Fibroblast of skin of back (primary cell): ENCODE results near the gene SCUBE3.

Experiments used
- DNase-seq: peaks from one replicate; pipeline ENCODE4 v3.0.0-alpha.2; 2013

The SCUBE3 gene

DNA sequence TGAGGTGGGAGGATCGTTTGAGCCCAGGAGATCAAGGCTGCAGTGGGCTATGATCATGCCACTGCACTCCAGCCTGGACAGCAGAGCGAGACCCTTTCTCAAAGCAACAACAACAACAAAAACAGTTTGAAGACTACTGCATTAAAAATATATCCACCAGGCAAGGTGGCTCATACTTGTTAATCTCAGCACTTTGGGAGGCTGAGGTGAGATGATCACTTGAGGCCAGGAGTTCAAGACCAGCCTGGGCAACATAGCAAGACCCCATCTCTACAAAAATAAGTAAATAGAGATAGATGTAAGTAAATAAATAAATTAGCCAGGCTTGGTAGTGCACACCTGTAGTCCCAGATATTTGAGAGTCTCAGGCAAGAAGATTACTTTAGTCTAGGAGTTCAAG lies 58.2 kb downstream of the SCUBE3 start:
- DNase-seq: no peak

DNA sequence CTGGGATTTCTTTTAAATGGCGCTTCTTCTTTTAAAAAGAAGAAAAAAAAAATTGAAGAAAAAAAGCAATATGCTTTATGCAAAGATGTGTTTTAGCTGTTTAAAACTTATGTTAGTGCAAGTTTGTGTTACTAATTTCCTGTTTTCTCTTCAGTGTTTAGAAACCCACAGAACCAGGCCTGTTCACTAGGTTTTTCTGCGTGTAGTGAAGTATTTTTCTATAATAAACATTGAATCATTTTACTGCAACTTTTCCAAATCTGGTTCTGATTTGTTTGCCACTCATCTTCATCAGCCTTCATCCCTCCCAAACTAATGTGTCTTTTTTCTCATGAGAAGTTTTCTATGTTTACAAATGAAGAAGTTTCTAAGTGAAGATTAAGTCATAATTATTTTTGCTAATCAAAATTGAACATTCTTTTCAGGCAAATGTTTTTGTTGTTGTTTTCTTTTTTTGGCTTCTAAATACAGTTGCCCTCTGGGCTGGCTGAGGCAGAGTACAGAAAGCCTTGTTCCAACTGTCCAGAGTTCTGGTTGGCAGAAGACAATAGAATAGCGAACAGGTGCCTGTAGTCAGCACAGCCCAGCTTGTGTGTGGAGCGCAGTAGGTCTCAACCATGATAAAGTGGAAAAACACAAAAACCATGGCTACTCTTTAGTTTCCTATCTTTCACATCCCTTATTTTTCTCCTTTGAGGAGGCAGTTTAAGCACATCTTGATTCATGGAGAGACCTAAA lies 60.2 kb downstream of the SCUBE3 start:
- DNase-seq: no peak

DNA sequence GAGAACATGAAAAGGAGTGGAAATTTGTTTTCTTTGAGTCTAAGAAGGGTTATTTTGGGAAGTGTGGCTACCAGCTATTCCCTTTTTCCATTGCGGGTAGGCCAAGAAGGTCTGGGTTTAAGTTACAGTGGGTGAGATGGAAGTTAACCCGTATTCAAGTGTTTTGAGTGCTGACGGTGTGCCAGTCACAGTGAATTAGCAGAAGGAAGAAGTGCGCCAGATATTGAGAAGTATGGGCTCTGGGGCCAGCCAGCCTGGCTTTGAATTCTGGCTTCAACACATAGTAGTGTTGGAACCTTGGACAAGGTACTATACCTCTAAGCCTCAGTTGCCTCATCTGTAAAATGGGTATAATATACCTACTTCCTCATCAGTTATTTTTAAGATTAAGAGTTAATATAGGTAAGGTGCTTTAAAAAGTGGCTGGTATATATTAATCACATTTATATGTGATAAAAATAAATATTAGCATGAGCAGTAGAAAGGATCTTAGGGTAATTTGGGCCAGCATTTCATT lies 62.0 kb downstream of the SCUBE3 start:
- DNase-seq: no peak

DNA sequence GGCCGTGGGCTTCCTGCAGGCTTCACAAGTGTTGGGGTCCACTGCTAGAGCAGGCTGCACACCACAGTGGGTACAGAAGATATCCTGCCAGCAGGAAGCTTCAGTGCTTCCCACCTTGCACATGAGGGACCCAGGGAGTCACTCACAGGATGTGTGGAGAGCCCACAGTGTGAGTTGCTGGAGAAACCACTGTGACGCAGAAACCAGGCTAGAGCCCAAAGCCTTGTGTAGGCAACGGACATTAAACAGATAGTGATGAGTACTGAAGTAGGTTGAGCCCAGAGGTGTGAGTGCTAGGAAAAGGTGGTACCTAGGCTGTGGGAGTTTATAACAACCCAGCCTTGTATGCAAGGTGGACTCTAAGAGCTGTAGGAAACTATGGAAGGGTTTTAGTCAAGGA lies 65.0 kb downstream of the SCUBE3 start:
- DNase-seq: no peak

DNA sequence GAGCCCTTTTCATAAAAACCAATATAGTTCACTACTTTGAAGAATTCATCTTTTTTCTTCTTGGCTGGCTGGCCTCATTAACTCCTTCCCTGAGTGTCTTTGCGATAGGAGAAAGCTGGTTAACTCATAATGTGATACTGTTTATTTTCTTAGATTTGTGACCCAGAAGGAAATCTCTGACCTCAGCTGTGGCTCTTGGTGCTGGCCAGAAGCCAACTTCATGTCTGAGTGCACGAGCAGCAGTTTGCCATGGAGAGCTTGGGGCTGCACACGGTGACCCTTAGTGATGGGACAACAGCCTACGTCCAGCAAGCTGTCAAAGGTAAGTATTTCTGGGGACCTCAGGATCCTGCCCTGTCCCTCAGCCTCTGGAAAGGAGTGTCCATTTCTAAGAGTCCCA lies 67.1 kb downstream of the SCUBE3 start:
- DNase-seq: peak; percentile 12

DNA sequence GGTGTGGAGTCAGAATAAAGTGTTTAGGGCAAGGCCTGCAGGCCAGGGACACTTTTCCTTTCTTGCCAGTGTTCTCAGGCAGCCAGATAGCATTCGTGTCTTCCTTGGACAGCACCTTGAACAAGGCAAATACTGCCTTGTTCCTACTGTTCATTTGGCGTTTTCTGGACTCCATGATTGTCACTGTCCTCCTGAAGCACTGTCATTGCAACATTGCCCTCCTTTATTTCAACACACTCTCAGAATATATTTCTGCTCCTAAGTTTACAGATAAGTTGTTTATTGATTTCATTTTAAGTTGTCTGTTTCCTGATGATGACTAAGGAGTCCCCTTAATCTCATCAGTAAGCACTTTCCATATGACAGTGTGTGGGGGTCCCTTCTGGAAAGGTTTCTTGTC lies 68.7 kb downstream of the SCUBE3 start:
- DNase-seq: no peak

DNA sequence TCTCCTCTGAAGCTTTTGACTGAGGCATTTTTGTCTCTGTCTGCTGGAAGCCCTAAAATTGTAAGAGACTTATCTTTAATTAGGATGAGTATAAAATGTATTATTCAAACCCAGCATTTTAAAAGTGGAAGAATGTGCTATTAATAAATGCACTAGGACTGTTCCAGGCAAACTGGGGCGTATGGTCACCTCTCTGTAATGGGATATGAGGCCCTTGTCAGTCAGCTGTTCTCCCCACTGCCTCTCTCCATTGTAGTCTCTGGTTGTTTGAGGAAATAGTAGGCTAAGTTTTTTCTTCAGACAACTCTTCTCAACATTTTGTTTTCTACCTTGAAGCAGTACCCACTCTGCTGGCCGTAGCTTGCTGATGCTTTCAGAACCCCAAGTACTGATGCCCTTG lies 69.6 kb downstream of the SCUBE3 start:
- DNase-seq: no peak

DNA sequence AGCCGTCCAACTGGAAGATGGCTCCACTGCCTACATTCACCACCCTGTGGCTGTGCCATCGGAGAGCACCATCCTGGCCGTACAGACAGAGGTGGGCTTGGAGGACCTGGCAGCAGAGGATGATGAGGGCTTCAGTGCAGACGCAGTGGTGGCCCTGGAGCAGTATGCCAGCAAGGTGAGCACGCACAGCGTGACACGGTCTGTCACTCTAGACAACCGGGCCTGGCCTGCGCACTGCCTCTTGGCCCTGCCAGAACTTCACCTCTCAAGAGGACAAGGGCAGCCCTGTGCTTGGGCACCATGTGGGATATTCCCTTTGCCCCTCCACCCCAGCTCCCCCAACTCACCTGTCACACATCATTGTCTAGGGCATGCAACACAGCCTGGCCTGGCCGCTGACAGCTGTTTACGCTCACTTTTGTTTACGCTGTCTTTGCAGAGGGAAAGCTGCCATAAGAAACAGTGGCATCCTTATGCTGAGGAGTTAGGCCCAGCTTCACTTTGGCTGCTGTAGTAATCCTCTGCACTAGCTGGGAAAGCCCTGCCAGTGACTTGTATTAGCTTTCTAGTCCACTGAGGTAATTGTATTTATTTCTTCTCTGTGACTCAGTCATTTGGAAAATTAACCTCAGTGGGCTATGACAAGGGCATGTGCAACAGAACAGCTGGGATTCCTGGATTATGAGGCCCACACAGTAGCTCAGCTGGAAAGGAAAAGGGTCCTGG lies 74.1 kb downstream of the SCUBE3 start:
- no peak for DNase-seq

DNA sequence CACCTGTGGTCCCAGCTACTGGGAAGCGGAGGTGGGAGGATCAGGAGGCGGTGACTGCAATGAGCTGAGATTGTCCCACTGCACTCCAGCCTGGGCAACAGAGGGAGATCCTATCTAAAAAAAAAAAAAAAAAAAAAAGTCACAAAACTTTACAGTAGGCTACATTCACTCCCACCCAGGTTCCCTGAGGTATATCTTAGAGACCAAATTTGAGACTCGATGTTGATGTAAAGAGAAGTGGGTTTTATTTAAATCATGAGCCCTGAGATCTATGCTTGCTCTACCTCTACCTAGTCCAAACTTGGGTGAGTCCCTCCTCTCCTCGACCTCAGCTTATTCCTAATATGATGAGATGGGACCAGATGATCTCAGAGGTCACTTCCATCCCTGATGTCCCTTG lies 75.1 kb downstream of the SCUBE3 start:
- no peak for DNase-seq

DNA sequence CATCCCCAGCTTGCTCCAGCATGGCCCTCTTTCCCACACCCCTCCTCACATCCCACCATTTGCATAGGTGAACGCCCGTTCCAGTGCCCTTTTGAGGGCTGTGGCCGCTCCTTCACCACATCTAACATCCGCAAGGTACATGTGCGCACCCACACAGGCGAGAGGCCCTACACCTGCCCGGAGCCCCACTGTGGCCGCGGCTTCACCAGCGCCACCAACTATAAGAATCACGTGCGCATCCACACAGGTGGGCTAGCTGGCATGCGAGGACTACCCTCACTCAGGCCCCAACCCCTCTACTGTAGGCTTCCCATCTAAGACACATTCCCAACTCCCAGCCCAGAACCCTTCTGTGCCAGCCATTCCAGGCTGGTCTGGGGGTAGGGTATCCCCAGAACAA lies 77.7 kb downstream of the SCUBE3 start:
- DNase-seq: no peak

DNA sequence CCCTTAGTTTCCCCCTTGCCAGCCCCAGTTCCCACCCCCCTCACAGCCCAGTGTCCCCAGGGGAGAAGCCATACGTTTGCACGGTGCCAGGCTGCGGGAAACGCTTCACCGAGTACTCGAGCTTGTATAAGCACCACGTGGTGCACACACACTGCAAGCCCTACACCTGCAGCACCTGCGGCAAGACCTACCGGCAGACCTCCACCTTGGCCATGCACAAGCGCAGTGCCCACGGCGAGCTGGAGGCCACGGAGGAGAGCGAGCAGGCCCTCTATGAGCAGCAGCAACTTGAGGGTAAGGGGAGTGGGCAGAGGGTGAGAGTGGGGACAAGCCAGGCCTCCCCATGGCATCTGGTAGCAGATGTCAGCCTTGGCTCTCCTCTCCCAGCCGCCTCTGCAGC lies 78.7 kb downstream of the SCUBE3 start:
- no peak for DNase-seq

DNA sequence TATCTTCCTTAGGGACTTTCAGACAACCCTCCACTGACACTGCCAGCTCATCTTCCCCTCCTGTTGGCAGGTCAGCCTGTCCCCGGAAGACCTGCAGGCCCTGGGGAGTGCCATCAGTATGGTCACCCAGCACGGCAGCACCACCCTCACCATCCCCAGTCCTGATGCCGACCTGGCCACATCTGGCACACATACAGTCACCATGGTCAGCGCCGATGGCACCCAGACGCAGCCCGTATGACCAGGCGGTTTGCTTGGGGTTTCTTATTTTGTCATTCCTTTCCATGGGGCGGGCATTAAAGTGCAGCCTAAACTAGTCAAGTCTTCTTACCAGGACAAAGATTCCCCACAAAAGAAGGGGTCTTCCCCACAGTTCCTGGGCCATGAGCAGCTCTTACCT lies 79.9 kb downstream of the SCUBE3 start:
- DNase-seq: no peak

DNA sequence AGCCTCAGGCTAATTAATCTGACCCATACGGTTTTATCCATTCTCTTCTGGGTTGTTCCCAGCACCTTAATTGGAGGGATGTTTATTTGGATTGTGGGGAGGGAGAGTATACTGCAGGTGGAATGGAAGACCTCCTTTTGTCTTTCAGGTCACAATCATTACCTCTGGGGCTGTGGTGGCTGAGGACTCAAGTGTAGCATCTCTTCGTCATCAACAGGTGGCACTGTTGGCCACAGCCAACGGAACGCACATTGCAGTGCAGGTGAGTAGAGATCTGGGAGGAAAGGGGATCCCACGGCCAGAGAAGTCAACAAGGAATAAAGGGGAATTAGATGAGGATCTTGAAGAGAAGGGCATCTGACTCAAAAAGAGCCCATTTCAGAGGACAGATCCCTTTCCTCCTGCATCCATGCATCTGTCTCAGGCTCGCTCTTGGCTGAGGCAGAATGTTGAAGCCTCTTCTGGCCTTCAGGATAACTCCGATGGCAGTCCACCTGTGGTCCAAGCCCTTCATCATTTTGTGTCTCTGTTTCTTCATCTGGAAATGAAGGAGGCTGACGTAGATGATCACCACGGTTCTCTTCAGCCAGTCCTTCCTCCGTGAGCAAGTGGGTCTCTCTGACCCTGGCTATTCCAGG lies 80.7 kb downstream of the SCUBE3 start:
- peak; percentile 25 for DNase-seq

DNA sequence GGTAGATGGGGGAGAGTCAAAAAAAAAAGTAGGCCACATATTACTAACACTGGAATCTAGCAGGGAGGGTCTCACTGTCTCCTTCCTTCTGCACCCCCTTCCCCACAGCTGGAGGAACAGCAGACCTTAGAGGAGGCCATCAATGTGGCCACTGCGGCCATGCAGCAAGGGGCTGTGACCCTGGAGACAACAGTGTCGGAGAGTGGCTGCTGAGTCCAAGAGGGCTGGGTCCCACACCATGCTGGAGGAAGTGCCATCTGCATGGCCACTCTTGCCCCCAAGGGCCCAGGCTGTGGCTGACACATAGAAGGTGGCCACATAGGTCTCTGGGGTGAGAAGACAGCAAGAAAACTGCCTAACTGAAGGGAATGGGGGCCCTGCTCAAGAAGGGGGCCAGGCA lies 81.3 kb downstream of the SCUBE3 start:
- no peak for DNase-seq

DNA sequence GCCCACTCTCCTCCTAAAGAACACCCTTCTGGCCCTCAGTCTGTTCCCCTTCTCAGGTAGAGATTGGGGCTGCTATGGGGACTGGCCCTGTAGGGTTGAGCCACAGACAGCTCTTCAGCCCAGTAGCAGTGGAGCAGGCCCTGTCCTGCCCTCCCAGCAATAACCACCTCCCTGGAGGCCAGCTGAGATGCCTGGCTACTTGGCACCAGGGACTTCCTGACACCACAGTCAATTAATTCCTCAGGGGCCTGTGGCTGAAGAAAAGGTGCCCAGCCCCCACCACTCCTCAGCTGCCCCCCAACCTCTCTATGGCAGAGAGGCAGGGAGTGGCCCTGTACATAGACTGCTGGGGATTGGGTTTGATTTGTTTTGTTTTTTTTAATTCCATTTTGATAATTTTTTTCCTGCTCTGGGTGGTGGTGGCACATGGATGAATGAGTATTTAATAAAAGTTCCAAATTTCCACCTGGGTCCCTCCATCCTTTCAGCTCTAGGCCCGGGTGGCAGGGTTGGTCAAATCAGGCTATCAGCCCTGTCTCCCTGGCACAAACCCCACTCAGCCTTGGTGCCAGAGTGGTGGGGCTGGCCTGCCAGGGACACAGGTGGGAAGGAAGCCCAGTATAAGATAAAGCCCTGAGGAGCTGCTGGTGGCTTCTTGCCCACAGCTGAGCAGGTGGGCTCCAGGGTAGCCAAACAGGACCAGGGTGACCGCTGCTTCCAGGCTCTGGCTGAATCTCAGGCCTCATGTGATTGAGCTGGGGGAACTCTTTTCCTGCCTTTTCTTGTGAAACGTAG lies 82.0 kb downstream of the SCUBE3 start:
- no peak for DNase-seq

DNA sequence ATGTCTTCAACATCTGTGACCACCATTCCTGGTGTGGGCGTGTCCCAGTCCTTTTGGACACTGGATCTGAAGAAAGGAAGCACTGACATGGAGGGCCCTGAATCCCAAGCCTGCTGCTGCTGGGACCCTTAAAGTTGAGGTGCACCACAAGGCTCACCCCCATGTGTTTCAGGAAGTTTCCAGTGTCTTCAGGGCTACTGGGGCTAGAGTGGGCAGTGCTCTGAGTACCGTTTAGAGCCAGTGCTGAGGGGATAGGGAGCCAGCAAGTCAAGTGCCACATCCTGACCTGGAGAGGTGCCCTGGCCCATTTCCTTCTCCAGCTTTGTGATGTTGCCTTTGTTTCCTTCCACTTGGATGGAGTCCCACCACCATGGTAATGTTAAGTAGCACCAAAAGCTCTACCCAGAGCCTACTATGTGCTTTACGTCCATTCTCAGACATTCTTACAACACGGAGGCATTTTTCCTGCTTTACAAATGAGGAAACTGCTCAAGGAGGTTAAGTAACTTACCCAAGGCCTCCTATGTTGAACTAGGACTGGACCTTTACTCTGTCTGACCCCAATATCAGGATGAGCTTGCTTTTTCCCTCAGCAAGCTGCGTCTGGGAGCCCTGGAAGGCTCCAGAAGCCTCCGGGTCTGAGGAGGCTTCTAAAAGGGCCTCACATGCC lies 83.3 kb downstream of the SCUBE3 start:
- no peak for DNase-seq

DNA sequence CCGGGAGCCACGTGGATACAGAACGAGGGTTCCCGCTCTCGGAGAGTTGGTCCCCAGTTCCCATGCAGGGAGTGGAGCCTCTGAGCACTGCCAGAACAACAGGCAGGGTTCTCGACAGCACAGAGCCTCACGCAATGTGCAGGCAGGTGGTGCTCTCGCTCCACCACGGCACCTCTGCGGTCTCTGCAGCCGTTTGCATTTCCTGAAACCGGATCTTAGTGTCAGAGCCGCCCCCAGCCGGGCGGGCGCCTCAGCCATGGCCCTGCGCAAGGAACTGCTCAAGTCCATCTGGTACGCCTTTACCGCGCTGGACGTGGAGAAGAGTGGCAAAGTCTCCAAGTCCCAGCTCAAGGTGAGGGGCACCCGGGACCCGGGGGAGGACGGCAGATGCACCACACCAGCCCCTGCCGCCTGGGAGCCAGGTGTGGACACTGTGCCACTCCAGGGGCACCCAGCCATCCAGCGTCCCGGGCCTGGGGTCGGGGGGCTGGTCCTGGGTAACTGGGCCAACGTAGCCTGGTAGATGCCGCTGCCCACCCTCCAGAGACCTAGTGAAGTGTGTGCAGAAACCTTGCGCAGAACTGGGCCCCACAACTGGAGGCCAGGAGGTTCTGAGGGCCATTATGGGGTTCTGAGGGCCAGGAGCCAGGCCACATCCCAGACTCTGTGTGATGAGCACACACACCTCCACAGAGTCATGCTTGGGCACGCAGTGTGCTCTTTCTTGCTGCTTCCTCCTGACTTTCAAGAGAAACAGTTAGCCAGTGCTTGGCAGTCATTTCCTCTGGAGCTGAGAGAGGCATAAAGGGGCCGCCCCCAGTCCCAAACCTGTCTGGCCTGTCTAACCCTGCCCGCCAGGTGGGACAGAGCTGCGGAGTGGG lies 84.1 kb downstream of the SCUBE3 start, which contains the start of gene DEF6:
TSS of gene DEF6 (plus strand) at position 218 of the 881 bp plus-strand sequence. CDS start at position 257, 39 bp downstream.
- peak; percentile 62 for DNase-seq

DNA sequence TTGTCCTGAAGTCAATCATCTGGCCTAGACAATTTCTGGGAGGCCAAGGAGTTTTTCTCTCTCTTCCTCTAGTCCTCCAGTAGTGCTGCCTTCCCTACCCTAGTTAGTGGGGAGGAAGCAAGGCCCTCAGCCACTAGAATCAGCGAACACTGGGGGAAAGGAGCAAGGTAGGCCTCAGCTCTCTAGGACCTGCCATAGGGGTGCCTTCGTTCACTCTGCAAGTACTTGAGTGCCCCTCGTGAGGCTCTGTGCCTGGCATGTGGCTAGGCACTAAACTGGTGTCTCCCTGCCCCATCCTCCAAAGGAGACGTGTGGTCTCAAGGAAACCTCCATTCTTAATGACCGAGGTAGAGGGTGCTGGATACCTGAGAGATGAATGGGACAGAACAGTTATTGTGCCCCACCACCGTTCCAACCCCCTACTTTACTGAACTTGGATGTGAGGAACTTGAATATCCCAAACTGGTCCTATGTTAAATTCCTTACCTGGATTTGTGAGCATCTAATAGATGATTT lies 84.9 kb downstream of the SCUBE3 start:
- no peak for DNase-seq

DNA sequence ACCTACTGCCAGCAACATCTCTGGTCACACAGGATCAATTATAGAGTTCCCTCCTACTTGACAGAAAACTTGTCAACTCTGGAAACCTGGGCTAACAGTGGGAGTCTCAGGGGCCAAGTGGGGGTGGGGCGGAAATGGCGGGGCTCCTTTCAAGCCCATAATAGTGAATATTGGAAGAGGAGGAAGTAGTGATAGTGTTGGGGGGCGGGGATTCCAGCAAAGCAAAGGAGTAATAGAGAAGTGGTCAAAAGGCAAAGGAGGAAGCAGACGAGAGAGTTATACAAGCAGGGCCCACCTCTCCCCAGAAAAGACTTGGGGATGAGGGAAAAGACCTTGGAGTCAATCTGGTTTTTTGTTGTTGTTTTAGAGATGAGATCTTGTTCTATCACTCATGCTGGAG lies 85.9 kb downstream of the SCUBE3 start:
- no peak for DNase-seq

DNA sequence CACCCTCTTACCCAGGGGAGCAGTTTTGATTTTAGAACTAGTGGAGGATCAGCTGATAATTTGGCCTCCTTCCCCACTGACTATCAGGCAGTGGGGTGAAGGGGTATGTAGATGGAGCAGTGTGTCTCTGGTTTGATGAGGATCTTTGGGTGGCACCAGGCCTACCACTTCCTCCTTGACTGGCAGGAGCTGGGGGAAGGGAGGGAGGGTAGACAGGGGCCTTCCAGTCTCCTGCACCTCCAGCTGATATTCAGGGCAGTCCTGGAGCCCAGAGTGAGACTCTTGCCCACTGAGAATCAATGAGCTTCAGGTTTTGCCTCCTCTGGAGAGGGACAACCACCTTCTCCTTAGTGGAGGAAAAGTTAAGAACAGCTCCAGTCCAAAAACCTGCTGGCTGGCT lies 87.1 kb downstream of the SCUBE3 start:
- DNase-seq: no peak
